ENCODE measurements around the gene G6PC1. TPM values are rescaled to one million over a fixed set of nuclear protein-coding genes. Genes with fewer than 3 reads are reported as not detected.
A peak's percentile ranks its signal among the peaks of the same experiment; 100 is the strongest.

G6PC1 gene
- total and polyA plus RNA-seq, 2 of the 13 experiments (the other 11 are each of a cell fraction or from before 2014, with no cell fraction given), result 1.7 to 37.9 TPM

- TF ChIP-seq ZBTB40 (IDR thresholded peaks at IDR 0.05) (no peak), ZBTB40 (CRISPR knock-in tag; IDR thresholded peaks at IDR 0.05) (no peak; the same call in 1 of the 2 replicates), ETV6 (CRISPR knock-in tag; conservative IDR thresholded peaks at IDR 0.05) (no peak), ZFP62 (CRISPR knock-in tag; IDR thresholded peaks at IDR 0.05) (no peak), UBTF (CRISPR knock-in tag; IDR thresholded peaks at IDR 0.05) (no peak), KLF11 (CRISPR knock-in tag; IDR thresholded peaks at IDR 0.05) (no peak), THAP11 (CRISPR knock-in tag; IDR thresholded peaks at IDR 0.05) (peak; percentile 30; the same call in 1 of the 2 replicates), RXRB (CRISPR knock-in tag; IDR thresholded peaks at IDR 0.05; ENCODE audit: borderline replicate concordance) (peak; percentile 98), GRHL1 (CRISPR knock-in tag; conservative IDR thresholded peaks at IDR 0.05) (no peak), JUNB (CRISPR knock-in tag; IDR thresholded peaks at IDR 0.05; ENCODE audit: borderline replicate concordance) (no peak), FOXJ3 (CRISPR knock-in tag; IDR thresholded peaks at IDR 0.05; ENCODE audit: borderline replicate concordance) (peak; percentile 61; the same call in 1 of the 2 replicates), FOXM1 (CRISPR knock-in tag; IDR thresholded peaks at IDR 0.05) (no peak), BCL6 (CRISPR knock-in tag; IDR thresholded peaks at IDR 0.05) (peak; percentile 91), ZBTB34 (CRISPR knock-in tag; IDR thresholded peaks at IDR 0.05) (no peak)
These were observed 33.7 kb upstream of the G6PC1 start (continued) for GRCh38 chr17:42866631-42867575.

All from HepG2 (cell line).